Measurements from ENCODE around the gene LY6G6C. TPM values are rescaled to one million over a fixed set of nuclear protein-coding genes. Genes with fewer than 3 reads are reported as not detected.
A peak's percentile ranks its signal among the peaks of the same experiment; 100 is the strongest.

Gene LY6G6C
- total RNA-seq, 1 donor from 2014 or later: not detected

GRCh38 chr6:31742894-31743293, 21.3 kb upstream of the LY6G6C start:
- no peak for DNase-seq (ENCODE audit: extremely low read depth, low read depth, low spot score)

GRCh38 chr6:31741815-31742214, 20.3 kb upstream of the LY6G6C start:
- no peak for DNase-seq (ENCODE audit: extremely low read depth, low read depth, low spot score)

- no peak for DNase-seq (ENCODE audit: extremely low read depth, low read depth, low spot score)
Measured at GRCh38 chr6:31740397-31741223, 19.1 kb upstream of the LY6G6C start.

- peak; percentile 94 for DNase-seq (ENCODE audit: extremely low read depth, low read depth, low spot score)
Measured at GRCh38 chr6:31739639-31740396, 18.3 kb upstream of the LY6G6C start, which contains the start of gene MSH5. Gene MSH5 (plus strand): TSS chr6:31740005. CDS start chr6:31740467, 462 bp downstream.

- peak; percentile 73 for DNase-seq (ENCODE audit: extremely low read depth, low read depth, low spot score)
Measured at GRCh38 chr6:31737991-31738979, 16.7 kb upstream of the LY6G6C start.

- DNase-seq (ENCODE audit: extremely low read depth, low read depth, low spot score): no peak
Measured at GRCh38 chr6:31737315-31737990, 15.9 kb upstream of the LY6G6C start.

GRCh38 chr6:31736768-31737314, 15.3 kb upstream of the LY6G6C start:
- DNase-seq (ENCODE audit: extremely low read depth, low read depth, low spot score): no peak

GRCh38 chr6:31736021-31736767, 14.6 kb upstream of the LY6G6C start, which contains the start of gene CLIC1:
Gene CLIC1 (minus strand): TSS chr6:31736530. CDS start chr6:31736300, 230 bp downstream.
- DNase-seq (ENCODE audit: extremely low read depth, low read depth, low spot score): no peak

- DNase-seq (ENCODE audit: extremely low read depth, low read depth, low spot score): no peak
Measured at GRCh38 chr6:31734821-31735406, 13.4 kb upstream of the LY6G6C start.

- no peak for DNase-seq (ENCODE audit: extremely low read depth, low read depth, low spot score)
Measured at GRCh38 chr6:31734247-31734820, 12.8 kb upstream of the LY6G6C start.

- DNase-seq (ENCODE audit: extremely low read depth, low read depth, low spot score): no peak
Measured at GRCh38 chr6:31733734-31734133, 12.2 kb upstream of the LY6G6C start.

- no peak for DNase-seq (ENCODE audit: extremely low read depth, low read depth, low spot score)
Measured at GRCh38 chr6:31732029-31732428, 10.5 kb upstream of the LY6G6C start.

- no peak for DNase-seq (ENCODE audit: extremely low read depth, low read depth, low spot score)
Measured at GRCh38 chr6:31730631-31731086, 9.1 kb upstream of the LY6G6C start.

- DNase-seq (ENCODE audit: extremely low read depth, low read depth, low spot score): no peak
Measured at GRCh38 chr6:31729979-31730630, 8.6 kb upstream of the LY6G6C start.

GRCh38 chr6:31729515-31729978, 8.0 kb upstream of the LY6G6C start:
- DNase-seq (ENCODE audit: extremely low read depth, low read depth, low spot score): peak; percentile 62

GRCh38 chr6:31728767-31729514, 7.4 kb upstream of the LY6G6C start, which contains the start of gene DDAH2:
Gene DDAH2 (minus strand): TSS chr6:31729299. CDS start chr6:31729161, 138 bp downstream.
- DNase-seq (ENCODE audit: extremely low read depth, low read depth, low spot score): no peak

All from glomerular endothelial cell (primary cell).